ENCODE measurements around the gene MRPS15.
A peak's percentile ranks its signal among the peaks of the same experiment; 100 is the strongest.

Gene MRPS15

DNA sequence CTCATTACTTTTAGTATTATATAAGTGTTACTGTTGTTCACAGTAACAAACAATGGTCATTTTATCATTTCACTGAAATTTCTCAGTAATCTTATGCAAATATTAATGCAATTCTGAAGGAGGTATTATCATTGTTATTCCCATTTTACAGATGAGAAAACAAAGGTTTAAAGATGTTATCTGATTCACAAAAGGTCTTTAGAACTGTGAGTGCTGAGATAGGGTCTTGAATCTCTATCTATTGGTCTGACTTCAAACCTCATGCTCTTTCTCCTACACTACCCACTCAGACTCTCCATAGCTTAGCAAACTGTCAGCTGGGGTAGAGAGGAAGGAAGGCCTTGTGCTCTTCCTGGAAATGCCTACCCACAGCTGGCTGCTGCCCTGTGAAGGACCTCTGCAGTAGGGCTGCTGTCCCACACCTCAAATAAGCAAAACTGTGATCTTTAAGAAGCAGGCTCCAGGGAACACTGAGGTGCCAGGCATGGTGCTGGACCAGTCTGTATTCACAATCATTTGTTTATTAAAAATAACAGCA lies 7.7 kb downstream of the MRPS15 start:
- DNase-seq = no peak

DNA sequence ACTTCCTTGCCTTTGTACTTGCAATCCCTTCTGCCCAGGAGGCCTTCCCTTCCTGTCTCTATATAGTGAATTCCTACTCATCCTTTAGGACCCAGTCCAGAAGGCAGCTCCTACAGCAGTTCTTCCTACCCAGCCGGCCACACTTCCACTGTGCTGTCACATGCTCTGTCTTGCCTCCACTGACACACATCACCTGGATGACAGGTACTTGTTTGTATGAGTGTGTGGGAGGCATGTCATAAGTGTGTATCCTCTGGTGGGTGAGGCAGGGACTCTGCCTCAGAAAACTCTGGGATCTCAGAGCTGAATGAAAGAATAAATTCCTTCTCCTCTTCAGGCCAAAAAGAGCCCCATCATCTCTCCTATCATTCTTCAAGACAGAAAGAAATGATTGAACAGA lies 8.8 kb downstream of the MRPS15 start:
- DNase-seq = no peak

DNA sequence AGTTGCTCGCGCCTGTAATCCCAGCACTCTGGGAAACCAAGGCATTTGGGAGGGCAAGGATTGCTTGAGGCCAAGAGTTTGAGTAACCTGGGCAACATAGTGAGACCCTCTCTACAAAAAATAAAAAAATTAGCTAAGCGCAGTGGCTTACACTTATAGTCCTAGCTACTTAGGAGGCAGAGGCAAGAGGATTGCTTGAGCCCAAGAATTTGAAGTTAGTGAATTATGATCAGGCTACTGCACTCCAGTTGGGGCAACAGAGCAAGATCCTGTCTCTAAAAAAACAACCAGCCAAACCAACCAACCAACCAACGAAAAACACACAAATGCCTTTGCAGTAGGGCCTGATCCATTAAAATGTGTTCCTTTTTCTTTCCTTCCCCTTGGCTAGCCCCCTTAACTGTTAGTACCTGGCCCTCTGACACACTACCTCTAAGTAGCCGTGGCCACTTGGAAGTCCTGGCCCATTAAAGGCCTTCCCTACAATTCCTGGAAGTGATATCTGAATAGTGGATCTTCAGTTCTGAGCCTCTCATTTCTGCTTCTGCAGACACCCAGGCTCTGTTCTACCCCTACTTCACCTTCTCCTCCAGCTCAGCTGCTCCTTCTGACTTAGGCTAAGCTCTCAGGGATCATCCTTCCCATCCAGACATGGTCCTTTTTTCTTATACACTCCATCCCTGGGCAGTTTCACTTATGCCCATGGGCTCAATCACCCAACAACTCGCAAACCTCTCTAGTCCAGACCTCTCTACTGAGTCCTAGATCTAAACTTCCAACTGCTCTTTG lies 10.4 kb downstream of the MRPS15 start:
- no peak for DNase-seq

DNA sequence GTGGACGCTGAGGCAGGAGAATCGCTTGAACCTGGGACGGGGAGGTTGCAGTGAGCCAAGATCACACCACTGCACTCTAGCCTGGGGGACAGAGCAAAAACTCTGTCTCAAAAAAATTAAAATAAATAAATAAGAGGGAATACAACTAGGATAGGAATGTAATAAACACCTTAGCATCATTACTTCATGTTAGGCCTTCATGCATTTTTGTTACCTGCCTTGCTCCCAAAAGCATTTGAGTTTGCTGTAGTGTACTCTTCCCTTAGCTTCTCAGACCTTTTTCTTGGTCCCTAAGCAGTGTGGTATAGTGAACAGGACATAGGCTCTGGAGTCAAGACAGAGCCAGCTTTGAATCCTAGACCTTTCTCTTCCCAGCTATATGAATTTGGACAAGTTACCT lies 11.1 kb downstream of the MRPS15 start:
- DNase-seq = no peak

DNA sequence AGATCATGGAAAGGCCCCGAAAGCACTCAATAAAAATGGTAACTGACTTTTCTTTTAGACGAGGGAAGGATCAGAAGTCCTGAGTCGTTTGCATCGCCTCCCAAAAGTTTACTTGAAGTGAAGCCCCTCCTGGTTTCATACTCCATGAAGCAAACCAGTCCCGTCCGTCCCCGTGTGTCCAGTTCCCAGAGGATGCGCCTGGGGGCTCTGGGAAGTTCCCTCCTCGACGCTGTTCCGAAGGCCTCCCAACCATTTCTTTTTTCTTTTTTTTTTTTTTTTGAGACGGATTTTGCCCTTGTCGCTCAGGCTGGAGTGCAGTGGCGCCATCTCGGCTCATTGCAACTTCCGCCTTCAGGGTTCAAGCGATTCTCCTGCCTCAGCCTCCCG lies 13.3 kb downstream of the MRPS15 start:
- DNase-seq = no peak

DNA sequence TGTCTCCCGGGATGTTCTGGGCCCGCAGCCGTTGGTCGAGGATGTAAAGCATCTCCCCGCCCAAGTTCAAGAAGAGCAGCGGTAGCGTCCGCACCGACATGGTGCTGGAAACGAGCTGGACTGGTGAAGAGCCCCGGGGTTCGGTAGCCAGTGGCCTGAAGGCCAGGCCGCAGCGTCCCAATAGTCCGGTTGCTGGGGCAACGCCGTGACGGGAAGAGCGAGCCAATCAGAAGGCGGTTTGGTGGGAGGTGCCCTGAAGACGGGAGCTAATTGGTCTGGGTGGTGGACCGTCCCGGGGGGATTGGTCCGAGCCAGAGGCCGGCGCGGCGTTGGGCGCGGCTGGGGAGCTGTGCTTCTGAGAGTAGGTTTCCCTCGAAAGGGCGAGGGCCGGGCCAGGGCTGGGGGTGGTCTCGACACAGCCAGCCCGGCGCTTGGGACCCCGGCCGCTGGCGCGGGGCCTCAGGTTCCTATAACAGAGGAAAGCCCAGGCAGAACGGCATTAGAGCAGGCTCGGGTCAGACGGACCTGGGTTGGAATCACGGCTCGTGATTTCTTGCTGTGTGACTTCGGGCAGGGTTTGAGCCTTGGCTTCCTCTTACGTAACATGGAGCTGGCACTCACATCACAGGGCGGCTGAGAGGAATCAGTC lies 13.8 kb downstream of the MRPS15 start, which contains the start of gene OSCP1:
Gene OSCP1 (minus strand): TSS at position 182 of the 649 bp plus-strand sequence. CDS start 82 bp downstream, at position 100.
- peak; percentile 86 for DNase-seq

DNA sequence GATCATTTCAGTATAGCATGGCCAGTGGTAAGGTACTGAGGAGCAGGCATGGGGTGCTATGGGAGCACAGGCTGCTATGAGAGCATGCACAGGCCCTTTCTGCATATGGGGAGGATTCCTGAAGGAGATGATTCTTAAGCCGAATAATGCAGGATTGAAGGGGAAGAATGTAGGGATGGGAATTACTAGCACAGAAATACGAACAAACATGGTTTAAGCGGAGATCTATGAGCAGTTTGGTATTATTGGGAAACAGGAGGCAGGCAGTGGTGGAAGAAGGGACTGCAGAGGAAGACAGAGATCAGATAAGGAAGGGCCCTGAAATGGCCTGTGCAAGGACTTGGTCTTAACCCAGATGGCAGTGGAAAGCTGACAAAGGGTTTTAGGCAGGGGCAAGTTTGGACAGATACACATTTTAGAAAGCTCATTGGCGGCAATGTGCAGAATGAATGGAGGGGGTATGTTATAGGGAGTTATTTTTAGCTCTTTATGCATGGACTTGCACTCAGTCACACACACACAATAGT lies 15.6 kb downstream of the MRPS15 start:
- DNase-seq = no peak

DNA sequence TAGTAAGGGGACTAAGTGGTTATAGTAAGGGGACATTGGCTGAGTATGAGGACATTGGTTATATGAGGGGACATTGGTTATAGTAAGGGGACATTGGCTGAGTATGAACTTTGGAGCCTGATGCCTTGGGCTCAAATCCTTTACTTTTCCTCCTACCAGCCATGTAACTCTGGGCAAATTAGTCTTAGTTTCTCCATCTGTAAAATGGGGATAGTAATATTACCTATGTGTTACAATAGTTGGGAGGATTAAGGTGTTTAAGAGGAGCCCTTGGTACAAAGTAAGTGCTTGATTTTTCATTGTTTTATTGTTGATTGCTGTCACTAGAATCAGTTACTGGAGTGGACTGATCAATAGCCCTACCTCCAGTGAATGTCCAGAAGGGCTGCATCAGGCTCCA lies 16.7 kb downstream of the MRPS15 start:
- DNase-seq = no peak

DNA sequence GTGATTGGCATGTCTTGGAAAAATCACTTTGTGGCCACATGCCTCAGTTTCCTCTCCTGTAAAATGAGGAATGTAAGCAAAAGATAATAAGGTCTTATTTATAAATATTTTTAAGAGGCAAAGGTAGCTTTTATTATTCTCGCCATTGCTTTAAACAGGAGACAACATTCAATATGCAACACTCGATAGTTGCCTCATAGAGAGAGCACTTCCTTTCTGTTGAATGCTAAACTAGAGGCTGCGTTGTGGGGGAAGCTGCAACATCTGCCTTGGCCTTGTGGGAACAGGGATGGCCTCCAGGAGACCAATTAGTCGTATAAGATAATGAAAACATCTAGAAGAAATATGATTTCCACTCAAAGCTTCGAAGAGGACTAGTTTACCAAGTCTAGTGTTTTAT lies 17.4 kb downstream of the MRPS15 start:
- DNase-seq = no peak

DNA sequence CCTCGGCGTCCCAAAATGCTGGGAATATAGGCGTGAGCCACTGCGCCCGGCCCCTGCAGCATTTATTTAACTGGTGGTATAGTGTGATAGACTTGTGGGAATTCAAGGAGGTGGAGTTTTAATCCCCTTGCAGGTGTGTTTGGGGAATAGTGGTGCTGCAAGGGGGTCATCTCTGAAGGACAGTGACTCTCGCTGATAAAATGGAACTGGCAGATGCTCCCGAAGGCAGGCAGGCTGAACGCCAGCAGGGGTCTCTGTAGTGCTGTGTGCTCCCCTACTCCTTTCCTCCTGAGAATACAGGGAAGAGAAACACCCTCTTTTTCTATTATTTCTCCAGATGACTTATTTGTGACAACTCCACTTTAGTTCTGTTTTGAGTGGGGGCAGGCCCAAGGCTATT lies 17.9 kb downstream of the MRPS15 start:
- DNase-seq = no peak

DNA sequence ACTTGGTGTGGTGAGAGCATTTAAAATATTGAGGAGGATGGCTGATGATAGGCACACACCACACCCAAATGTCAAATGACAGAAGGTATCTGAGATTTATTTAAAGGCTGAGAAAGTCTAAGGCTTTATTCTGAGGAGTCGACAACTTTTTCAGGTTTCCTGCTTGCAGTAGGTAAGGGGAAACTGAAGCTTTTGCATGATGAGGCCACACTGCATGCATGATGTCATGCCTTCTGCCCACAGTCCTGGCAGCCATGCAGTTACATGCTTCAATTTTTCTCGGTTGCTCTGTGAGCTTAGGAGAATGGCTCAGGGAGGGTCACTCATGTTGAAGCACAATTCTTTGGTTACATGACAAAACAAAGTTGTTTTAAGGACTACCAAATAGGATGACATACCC lies 20.9 kb downstream of the MRPS15 start:
- DNase-seq = no peak

DNA sequence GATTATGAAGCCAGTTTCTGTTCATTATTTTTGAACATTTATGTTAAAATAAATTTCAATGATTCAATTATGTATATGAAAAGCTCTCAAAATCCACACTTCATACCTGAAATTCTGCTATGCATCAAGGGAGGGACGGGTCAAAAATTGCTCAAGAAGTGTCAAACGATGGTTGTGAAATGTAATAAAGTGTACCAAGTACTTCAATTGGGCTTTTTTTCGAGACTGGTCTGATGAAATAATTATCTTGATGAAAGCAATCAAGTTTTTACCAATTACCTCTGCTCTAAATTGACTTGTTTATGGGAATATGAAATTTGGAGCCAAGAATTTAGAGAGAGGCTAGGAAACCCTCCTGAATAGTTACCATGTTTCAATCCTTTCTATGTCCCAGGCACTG lies 21.8 kb downstream of the MRPS15 start:
- DNase-seq = no peak

DNA sequence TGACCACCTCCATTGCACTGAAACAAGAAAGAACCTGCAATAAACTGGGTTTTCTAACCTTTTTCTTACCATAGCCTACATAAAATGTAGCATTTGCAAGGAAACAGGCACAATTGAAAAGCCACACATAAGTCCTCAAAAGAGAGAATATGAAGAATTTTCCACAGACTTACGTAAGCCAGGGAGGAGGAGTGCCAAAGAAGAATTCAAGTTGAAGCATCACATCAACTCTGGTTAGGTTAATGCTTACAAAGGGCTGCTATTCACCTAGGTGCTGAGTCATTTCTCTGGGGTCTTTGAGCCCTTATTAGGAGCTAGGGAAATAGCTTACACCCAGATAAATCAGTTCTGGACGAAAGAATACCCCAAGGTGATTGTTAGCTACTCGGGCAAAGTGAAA lies 23.5 kb downstream of the MRPS15 start:
- no peak for DNase-seq

DNA sequence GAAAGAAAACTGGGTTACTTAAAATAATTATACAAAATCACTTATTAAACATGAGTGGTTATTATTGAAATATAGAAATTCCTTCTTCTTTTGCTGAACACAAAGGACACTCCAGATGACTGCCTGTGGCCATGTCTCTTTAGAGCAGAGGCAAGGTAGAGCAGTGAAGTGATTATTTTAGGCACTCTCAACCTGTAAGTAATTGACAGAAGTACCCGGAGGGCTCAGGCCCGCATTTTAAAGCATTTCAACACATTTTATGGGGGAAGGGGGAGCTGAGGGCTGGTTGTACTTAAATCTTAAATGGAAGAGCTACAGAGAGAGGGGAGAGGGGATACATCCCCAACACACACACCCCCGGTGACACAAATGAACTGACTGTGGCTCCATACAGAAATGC lies 24.1 kb downstream of the MRPS15 start:
- DNase-seq = no peak

DNA sequence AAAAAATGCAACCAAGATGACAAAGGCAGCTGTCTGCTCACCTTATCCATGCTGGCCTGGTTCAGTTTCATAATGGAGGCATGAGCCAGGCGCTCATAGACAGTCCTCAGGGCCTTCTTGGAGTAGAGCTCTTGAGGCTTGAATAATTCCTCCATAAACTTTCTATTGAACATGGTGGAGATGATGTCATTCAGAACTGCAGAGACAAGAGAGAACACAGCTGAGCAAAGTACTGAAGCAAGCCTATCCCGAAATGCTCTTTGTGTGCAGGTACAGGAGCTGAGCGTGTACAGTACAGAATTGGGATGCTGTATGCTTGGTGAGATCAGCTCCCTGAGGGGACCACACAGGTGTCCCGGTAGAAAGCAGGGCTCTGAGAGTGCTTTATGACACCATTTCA lies 25.5 kb downstream of the MRPS15 start:
- DNase-seq = no peak

DNA sequence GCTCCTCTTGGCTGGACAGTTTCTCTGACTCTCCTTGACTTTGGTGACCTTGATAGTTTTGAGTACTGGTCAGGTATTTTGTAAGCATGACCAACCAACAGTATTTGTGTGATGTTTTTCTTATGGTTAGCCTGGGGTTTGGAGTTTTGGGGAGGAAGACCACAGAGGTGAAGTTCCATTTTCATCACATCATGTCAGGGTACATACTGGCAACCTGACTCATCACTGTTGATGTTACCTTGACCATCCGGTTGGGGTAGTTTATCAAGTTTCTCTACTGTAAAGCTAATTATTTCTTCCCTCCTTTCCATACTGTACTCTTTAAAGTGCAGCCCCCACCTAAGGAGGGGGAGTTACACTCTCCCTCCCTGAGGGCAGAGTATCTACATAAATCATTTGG lies 27.4 kb downstream of the MRPS15 start:
- no peak for DNase-seq

DNA sequence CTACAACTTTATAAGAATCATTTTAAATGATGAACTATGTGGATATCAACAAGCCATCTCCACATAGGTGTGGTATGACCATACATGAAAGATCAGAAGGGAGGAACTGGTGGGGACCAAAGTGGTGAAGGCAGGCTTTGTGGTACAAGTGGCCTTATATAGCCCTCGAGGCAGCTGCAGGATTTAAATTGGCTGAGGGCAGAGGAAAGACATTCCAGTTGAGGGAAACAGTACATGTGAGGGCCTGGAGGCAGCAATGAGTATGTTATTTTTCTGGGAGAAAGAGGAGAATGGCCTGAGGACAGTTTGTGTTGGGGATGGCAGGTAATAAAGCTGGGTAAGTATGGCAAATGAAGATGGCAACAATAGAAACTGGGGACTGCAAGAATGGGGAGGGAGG lies 31.1 kb downstream of the MRPS15 start:
- no peak for DNase-seq

DNA sequence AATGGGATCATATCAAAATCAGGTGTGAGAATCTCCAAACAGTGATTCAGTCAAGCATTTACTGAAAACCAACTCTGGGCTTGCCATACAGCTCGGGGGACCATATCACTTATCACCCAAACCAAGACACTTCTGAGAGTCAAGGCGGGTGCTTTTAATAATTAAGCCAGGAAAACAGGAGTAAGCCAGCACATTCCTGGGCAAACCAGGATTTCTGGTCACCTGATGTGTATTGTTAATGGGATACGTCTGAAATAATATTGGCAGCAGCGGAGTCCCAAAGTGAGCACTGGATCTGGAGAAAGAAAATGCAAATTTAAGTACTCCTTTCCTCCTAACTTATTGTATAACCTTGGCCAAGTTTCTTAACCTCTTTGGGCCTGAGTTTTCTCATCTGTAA lies 31.6 kb downstream of the MRPS15 start:
- no peak for DNase-seq

DNA sequence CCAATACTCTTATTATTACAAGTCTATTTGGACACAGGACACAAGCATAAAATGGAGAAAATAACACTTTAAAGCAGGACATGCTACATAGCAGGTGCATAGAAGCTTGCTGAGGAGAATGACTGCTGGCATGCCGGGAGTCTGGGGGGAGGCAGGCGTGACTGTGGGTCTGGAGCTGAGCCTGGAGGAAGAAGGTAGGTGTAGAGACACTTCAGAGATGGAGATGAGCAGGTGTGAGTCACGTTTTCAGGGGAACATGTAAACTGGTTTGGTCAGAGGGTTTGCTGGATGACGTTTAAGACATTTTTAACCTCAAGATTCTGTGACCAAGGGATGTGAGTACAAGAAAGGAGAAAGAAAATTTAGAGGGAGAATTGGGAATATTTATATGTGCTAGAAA lies 38.4 kb downstream of the MRPS15 start:
- no peak for DNase-seq

DNA sequence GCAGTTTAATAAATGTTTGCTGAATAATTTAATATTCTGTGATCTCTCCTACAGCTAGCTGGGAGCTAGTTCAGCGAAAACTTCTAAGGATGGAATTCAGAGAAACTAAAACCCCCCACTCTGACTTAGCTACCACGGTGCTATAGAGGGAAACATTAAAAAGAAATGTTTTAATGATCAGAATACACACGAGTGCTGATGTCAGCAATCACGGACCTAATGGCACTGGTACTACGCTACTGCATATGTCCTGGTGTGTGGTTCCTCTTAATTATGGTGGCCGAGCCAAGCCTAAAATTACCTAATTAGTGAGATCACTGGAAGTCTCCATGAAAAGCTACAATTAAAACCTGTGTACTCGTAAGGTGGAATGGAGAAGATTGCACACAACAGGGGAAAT lies 42.5 kb downstream of the MRPS15 start:
- DNase-seq = no peak

DNA sequence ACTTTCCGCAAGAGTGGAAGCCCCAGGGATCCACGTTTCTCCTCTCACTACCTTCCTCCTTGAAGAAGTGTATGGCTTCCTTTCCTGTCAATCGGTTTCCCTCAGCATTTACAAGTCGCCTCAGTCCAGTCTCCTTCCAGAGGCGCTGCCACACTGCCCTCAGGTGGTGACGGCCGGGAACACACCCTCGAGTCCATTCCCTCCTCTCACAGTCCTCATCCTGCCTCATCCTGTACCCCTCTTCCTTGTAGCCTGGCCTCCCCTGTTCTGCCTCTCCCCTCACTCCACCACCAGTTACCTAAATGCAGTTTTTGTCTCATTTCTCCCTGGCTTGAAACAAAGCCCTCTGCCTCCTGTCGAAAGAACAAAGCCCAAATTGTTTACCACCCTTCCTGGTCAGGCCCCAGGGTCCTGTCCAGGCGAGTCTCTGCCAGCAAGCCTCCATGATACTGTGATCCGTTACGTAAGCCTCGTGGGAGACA lies 43.3 kb downstream of the MRPS15 start:
- peak; percentile 92 for DNase-seq

DNA sequence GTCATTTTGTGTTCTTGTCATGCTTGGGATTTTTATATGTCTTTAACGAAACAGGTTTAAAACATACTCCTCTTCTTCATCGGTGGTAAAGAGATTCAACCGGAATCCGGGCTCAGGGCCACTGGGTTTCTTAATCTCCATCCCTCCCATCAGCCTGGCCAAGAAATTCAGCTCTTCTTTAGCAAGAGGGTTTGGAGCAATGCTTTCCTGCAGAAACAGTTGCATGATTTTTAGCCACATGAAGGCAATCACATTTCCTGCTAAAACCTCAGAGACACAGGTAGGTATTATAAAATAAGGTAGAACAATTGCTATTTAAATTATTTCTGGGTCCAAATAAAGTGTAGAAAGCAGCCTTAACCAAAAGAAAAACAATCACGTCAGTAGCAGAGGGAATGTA lies 43.8 kb downstream of the MRPS15 start:
- no peak for DNase-seq

DNA sequence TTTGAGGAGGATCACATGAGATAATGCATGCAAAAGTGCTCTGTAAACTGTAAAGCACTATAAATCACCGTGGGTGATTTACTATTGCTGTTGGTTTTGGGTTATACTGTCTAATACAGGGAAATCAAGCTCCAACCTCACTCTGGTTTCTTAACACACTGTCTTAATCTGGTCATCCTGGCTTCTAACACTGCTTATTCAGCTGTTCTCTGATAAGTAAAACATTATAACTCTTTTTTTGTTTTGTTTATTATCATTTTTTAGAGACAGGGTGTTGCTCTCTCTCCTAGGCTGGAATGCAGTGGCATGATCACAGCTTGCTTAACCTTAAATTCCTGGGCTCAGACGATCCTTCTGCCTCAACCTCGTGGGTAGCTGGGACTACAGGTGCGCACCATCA lies 44.6 kb downstream of the MRPS15 start:
- no peak for DNase-seq

DNA sequence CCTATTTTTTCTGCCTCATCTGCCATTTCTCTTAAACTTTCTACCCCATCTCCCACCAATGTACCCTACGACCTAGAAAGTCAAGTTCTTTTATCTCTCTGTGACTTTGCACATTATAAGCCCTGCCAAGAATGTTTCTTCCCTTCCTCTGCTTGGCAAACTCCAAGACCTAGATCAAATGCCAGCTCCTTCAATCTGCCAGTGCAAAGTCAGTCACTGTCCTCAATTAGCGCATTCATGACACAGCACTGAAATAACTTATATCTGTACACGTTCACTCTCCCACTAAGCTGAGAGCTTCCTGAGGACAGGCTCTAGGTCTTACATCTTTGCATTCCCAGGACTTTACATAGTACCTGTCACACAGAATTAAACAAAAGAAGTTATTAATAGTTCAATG lies 45.0 kb downstream of the MRPS15 start:
- no peak for DNase-seq
